GM19328 (cell line): ENCODE results near the gene CCDC33.

ENCODE experiments used
- ATAC-seq: cut with Tn5 transposase; IDR thresholded peaks from one replicate; pipeline ENCODE4 v1.9.1; 2021; ENCODE audit warnings: mild to moderate bottlenecking, moderate library complexity; ENCODE audit not compliant: unreplicated experiment

The CCDC33 gene

GRCh38 chr15:74208496-74208895 is 27.6 kb upstream of the CCDC33 start:
- ATAC-seq, result no peak

GRCh38 chr15:74208901-74209559 is 27.1 kb upstream of the CCDC33 start:
- no peak for ATAC-seq

- ATAC-seq, result no peak
Measured at GRCh38 chr15:74209560-74209958, 26.6 kb upstream of the CCDC33 start.

- no peak for ATAC-seq
Measured at GRCh38 chr15:74209997-74210671, 26.0 kb upstream of the CCDC33 start.

- ATAC-seq, result no peak
Measured at GRCh38 chr15:74210729-74211128, 25.4 kb upstream of the CCDC33 start.

GRCh38 chr15:74211656-74212055 is 24.5 kb upstream of the CCDC33 start:
- ATAC-seq, result no peak

- ATAC-seq, result no peak
Measured at GRCh38 chr15:74212494-74212893, 23.6 kb upstream of the CCDC33 start.

GRCh38 chr15:74213858-74214284 is 22.3 kb upstream of the CCDC33 start:
- ATAC-seq, result no peak

GRCh38 chr15:74214324-74215021 is 21.7 kb upstream of the CCDC33 start:
- ATAC-seq, result no peak

GRCh38 chr15:74215958-74216357 is 20.2 kb upstream of the CCDC33 start:
- no peak for ATAC-seq

- ATAC-seq, result no peak
Measured at GRCh38 chr15:74216949-74217348, 19.2 kb upstream of the CCDC33 start.

- ATAC-seq, result no peak
Measured at GRCh38 chr15:74217907-74218885, 17.9 kb upstream of the CCDC33 start.

- ATAC-seq, result no peak
Measured at GRCh38 chr15:74220475-74221248, 15.5 kb upstream of the CCDC33 start.

GRCh38 chr15:74221399-74222239 is 14.5 kb upstream of the CCDC33 start:
- ATAC-seq, result no peak

GRCh38 chr15:74222240-74223119 is 13.6 kb upstream of the CCDC33 start:
- ATAC-seq, result no peak

GRCh38 chr15:74225928-74226327 is 10.2 kb upstream of the CCDC33 start:
- ATAC-seq, result no peak

GRCh38 chr15:74226761-74227540 is 9.2 kb upstream of the CCDC33 start:
- ATAC-seq, result no peak
